Tongue (tissue), 2 donors: ENCODE data around the gene AFF1. TPM values are rescaled to one million over a fixed set of nuclear protein-coding genes. Genes with fewer than 3 reads are reported as not detected.
"Not testable (repeated sequence)": the region's sequence is repeated elsewhere in the genome, so short reads cannot be mapped to it uniquely, and the experiment has no call there.

Source experiments
- DNase-seq: peaks from one replicate; pipeline ENCODE4 v3.0.0-alpha.2; 2015
- total RNA-seq: library from RNA; depleted of rRNA; stranded (reverse); fragments of >200 nt; gene quantifications from one replicate; pipeline ENCODE4 v1.2.3, GENCODE V29; 2014

Gene AFF1
- total RNA-seq, 1 donor from 2014 or later, result 41.1 TPM

GRCh38 chr4:87081826-87082225 is 147.0 kb downstream of the AFF1 start:
- no peak for DNase-seq

GRCh38 chr4:87085732-87086131 is 150.9 kb downstream of the AFF1 start:
- not testable (repeated sequence) for DNase-seq

GRCh38 chr4:87086143-87086805 is 151.5 kb downstream of the AFF1 start:
- DNase-seq, result no peak

- no peak for DNase-seq
These were observed 152.2 kb downstream of the AFF1 start for GRCh38 chr4:87087015-87087414.

GRCh38 chr4:87087420-87087819 is 152.6 kb downstream of the AFF1 start:
- DNase-seq, result no peak

- no peak for DNase-seq
These were observed 153.4 kb downstream of the AFF1 start for GRCh38 chr4:87088186-87088585.

- DNase-seq, result no peak
These were observed 154.6 kb downstream of the AFF1 start for GRCh38 chr4:87089368-87089767.

- no peak for DNase-seq
These were observed 155.5 kb downstream of the AFF1 start for GRCh38 chr4:87090305-87090704.

- peak; percentile 34 for DNase-seq
These were observed 157.8 kb downstream of the AFF1 start for GRCh38 chr4:87092389-87093141.

GRCh38 chr4:87093443-87094123 is 158.8 kb downstream of the AFF1 start:
- peak; percentile 69 for DNase-seq

GRCh38 chr4:87097075-87097474 is 162.3 kb downstream of the AFF1 start:
- no peak for DNase-seq

- DNase-seq, result no peak
These were observed 165.4 kb downstream of the AFF1 start for GRCh38 chr4:87100168-87100567.

GRCh38 chr4:87101543-87102199 is 166.9 kb downstream of the AFF1 start:
- DNase-seq, result no peak

GRCh38 chr4:87103086-87103485 is 168.3 kb downstream of the AFF1 start:
- no peak for DNase-seq

- DNase-seq, result peak; percentile 28
These were observed 168.9 kb downstream of the AFF1 start for GRCh38 chr4:87103691-87104187.

- DNase-seq, result no peak
These were observed 170.5 kb downstream of the AFF1 start for GRCh38 chr4:87105101-87105845.

GRCh38 chr4:87108142-87108546 is 173.3 kb downstream of the AFF1 start:
- no peak for DNase-seq

- no peak for DNase-seq
These were observed 174.3 kb downstream of the AFF1 start for GRCh38 chr4:87109121-87109520.

GRCh38 chr4:87109945-87110344 is 175.1 kb downstream of the AFF1 start:
- no peak for DNase-seq

- no peak for DNase-seq
These were observed 177.3 kb downstream of the AFF1 start for GRCh38 chr4:87112063-87112462.

- DNase-seq, result no peak
These were observed 179.6 kb downstream of the AFF1 start for GRCh38 chr4:87114245-87115062.
